Stimulated activated CD8-positive, alpha-beta memory T cell treated with anti-CD3 and anti-CD28 coated beads, Interleukin-12 subunit alpha, Interleukin-12 subunit beta, amount 100 ng/mL, for 4 hours (primary cell): ENCODE results near the gene ANKRD49.

Experiments used
- DNase-seq: peaks from one replicate; pipeline ENCODE4 v3.0.0-alpha.2; 2020; ENCODE audit warnings: low read depth

Gene ANKRD49

GRCh38 chr11:94544646-94545263 lies 51.0 kb downstream of the ANKRD49 start:
- peak; percentile 34 for DNase-seq

DNA sequence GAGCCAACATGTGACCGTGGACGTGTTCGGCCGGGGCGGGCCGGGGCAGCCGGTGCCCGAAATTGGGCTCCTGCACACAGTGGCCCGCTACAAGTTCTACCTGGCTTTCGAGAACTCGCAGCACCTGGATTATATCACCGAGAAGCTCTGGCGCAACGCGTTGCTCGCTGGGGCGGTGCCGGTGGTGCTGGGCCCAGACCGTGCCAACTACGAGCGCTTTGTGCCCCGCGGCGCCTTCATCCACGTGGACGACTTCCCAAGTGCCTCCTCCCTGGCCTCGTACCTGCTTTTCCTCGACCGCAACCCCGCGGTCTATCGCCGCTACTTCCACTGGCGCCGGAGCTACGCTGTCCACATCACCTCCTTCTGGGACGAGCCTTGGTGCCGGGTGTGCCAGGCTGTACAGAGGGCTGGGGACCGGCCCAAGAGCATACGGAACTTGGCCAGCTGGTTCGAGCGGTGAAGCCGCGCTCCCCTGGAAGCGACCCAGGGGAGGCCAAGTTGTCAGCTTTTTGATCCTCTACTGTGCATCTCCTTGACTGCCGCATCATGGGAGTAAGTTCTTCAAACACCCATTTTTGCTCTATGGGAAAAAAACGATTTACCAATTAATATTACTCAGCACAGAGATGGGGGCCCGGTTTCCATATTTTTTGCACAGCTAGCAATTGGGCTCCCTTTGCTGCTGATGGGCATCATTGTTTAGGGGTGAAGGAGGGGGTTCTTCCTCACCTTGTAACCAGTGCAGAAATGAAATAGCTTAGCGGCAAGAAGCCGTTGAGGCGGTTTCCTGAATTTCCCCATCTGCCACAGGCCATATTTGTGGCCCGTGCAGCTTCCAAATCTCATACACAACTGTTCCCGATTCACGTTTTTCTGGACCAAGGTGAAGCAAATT lies 51.7 kb downstream of the ANKRD49 start:
- no peak for DNase-seq

DNA sequence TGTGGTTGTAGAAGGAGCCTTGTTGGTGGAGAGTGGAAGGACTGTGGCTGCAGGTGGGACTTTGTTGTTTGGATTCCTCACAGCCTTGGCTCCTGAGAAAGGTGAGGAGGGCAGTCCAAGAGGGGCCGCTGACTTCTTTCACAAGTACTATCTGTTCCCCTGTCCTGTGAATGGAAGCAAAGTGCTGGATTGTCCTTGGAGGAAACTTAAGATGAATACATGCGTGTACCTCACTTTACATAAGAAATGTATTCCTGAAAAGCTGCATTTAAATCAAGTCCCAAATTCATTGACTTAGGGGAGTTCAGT lies 52.3 kb downstream of the ANKRD49 start:
- DNase-seq = no peak

GRCh38 chr11:94546886-94547285 lies 53.1 kb downstream of the ANKRD49 start:
- no peak for DNase-seq

DNA sequence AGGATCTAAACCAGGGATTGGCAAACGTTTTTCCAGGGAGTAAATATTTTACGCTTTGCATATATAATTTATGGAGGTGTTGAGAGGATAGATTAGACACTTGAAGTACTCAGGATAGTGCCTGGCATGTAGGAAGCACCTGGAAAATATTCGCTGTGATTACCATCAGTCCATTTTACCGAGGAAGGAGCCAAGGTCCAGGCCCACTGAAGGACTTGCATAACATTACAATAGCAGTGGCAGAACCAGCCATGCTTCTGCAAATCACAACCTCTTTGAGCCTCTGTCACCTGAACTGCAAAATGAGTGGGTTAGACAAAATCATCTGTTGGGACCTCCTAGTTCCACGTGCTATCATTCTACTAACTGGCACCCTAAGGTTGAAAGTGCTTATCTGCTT lies 55.4 kb downstream of the ANKRD49 start:
- no peak for DNase-seq
